HG03457 (cell line): Measurements from ENCODE around the gene AMER3.
"Not testable (repeated sequence)": the region's sequence is repeated elsewhere in the genome, so short reads cannot be mapped to it uniquely, and the experiment has no call there.

ENCODE experiments used
- ATAC-seq: cut with Tn5 transposase; IDR thresholded peaks from one replicate; pipeline ENCODE4 v1.9.1; 2021; ENCODE audit warnings: moderate number of reproducible peaks; ENCODE audit not compliant: unreplicated experiment

AMER3 gene

GRCh38 chr2:130755256-130756052 lies at the start of gene AMER3:
TSS of gene AMER3 (plus strand) at chr2:130755540. CDS start at chr2:130762073, 6,533 bp downstream.
- no peak for ATAC-seq

GRCh38 chr2:130714795-130715194 lies 40.5 kb upstream of the AMER3 start:
- not testable (repeated sequence) for ATAC-seq

GRCh38 chr2:130720036-130720435 lies 35.3 kb upstream of the AMER3 start:
- ATAC-seq: no peak

- ATAC-seq: no peak
Measured at GRCh38 chr2:130720528-130720927, 34.8 kb upstream of the AMER3 start.

- ATAC-seq: no peak
Measured at GRCh38 chr2:130724455-130724854, 30.9 kb upstream of the AMER3 start.

GRCh38 chr2:130726614-130727180 lies 28.6 kb upstream of the AMER3 start:
- no peak for ATAC-seq

GRCh38 chr2:130727286-130727924 lies 27.9 kb upstream of the AMER3 start:
- peak; percentile 78 for ATAC-seq

- peak; percentile 11 for ATAC-seq
Measured at GRCh38 chr2:130728007-130728454, 27.3 kb upstream of the AMER3 start.

GRCh38 chr2:130728549-130729316 lies 26.6 kb upstream of the AMER3 start, which contains the start of gene GPR148:
TSS of gene GPR148 (plus strand) at chr2:130729070. CDS start at chr2:130729152, 82 bp downstream.
- no peak for ATAC-seq

GRCh38 chr2:130729322-130730299 lies 25.7 kb upstream of the AMER3 start:
- ATAC-seq: no peak

GRCh38 chr2:130732257-130732656 lies 23.1 kb upstream of the AMER3 start:
- not testable (repeated sequence) for ATAC-seq

- ATAC-seq: no peak
Measured at GRCh38 chr2:130735200-130735599, 20.1 kb upstream of the AMER3 start.

- ATAC-seq: no peak
Measured at GRCh38 chr2:130736487-130736886, 18.9 kb upstream of the AMER3 start.

- no peak for ATAC-seq
Measured at GRCh38 chr2:130737592-130737991, 17.7 kb upstream of the AMER3 start.

- no peak for ATAC-seq
Measured at GRCh38 chr2:130740671-130741070, 14.7 kb upstream of the AMER3 start.

- no peak for ATAC-seq
Measured at GRCh38 chr2:130743278-130743677, 12.1 kb upstream of the AMER3 start.

GRCh38 chr2:130744287-130745117 lies 10.8 kb upstream of the AMER3 start:
- ATAC-seq: no peak

GRCh38 chr2:130749078-130749477 lies 6.3 kb upstream of the AMER3 start:
- ATAC-seq: no peak

- ATAC-seq: no peak
Measured at GRCh38 chr2:130749641-130750040, 5.7 kb upstream of the AMER3 start.
